AG04450 (cell line): ENCODE results near the gene PGLYRP2. TPM values are rescaled to one million over a fixed set of nuclear protein-coding genes. Genes with fewer than 3 reads are reported as not detected.
A peak's percentile ranks its signal among the peaks of the same experiment; 100 is the strongest.

Experiments
- CTCF ChIA-PET: fragments of 300-600, 350-600 bp; formaldehyde crosslinking; extraction: SDS; loops from one replicate; lab custom pipeline; 2022; ENCODE audit warnings: antibody characterized with exemption, inconsistent platforms; lab: Charles Lee
- POLR2A ChIA-PET: fragments of 350-600 bp; formaldehyde crosslinking; extraction: SDS; loops from one replicate; lab custom pipeline; 2021; ENCODE audit warnings: antibody characterized with exemption, inconsistent platforms; lab: Yijun Ruan, JAX
- DNase-seq: peaks from one replicate; pipeline ENCODE4 v3.0.0-alpha.2; 2011; ENCODE audit warnings: low read depth, low spot score
- H3K27ac ChIP-seq: one replicate; pipeline ENCODE4 v1.5.1; 2012; ENCODE audit warnings: low read depth, low read length, control low read depth
- H3K27me3 ChIP-seq: one replicate; pipeline ENCODE4 v1.6.0; 2012; ENCODE audit warnings: low read length; ENCODE audit not compliant: control insufficient read depth, insufficient read depth
- H3K4me3 ChIP-seq: 2 replicates; pipeline ENCODE4 v1.5.1; 2011; ENCODE audit warnings: mild to moderate bottlenecking, low read depth, low read length, control low read depth
- H3K9me3 ChIP-seq: 2 replicates; pipeline ENCODE4 v1.5.1; 2012; ENCODE audit warnings: low read length; ENCODE audit not compliant: control insufficient read depth, insufficient read depth
- CTCF ChIP-seq: IDR thresholded peaks from 2 replicates; pipeline ENCODE4 v1.5.1; 2011; ENCODE audit warnings: low read depth, low read length, control low read depth, inconsistent platforms
- polyA plus RNA-seq: library from polyadenylated mRNA; depleted of rRNA; stranded (reverse); fragments of >200 nt; gene quantifications from 2 replicates; pipeline ENCODE4 v1.2.3, GENCODE V29; 2011

PGLYRP2 gene
- polyA plus RNA-seq, 1 experiment, result not detected

GRCh38 chr19:15432018-15432494, 47.2 kb downstream of the PGLYRP2 start:
- POLR2A ChIA-PET, result interaction anchor here (1.6 to 2.4 kb wide), 3 partner anchors 13 to 53 kb away, joined by 8 to 15 read pairs (median 8); partner anchors contain the start of genes AKAP8 and AKAP8L
- Histone ChIP-seq H3K27me3 (no peaks in the 10 kb centered on the region), H3K27ac (peak overlapping the region; percentile 11), H3K4me3 (peak overlapping the region; percentile 82), H3K9me3 (peaks cover 5% of the 10 kb centered on the region; the same call in 1 of the 2 replicates)
- no peak for DNase-seq
- CTCF ChIA-PET, result interaction anchor here (0.6 to 0.8 kb wide), 3 partner anchors 13 to 237 kb away, joined by 3 to 5 read pairs (median 3); partner anchors contain the start of gene AKAP8L
- TF ChIP-seq CTCF, result no peak

- no peak for TF ChIP-seq CTCF
- CTCF ChIA-PET, result no interaction called here
- POLR2A ChIA-PET, result interaction anchor here (2.1 kb wide), 1 partner anchor 13 kb away, joined by 7 read pairs; the partner anchor contains the start of gene AKAP8L
- Histone ChIP-seq H3K9me3 (peaks cover 7% of the 10 kb centered on the region; the same call in 1 of the 2 replicates), H3K27me3 (no peaks in the 10 kb centered on the region), H3K4me3 (peak overlapping the region; percentile 82), H3K27ac (peak overlapping the region; percentile 11)
- no peak for DNase-seq
Observed at GRCh38 chr19:15431396-15432017, 47.8 kb downstream of the PGLYRP2 start.

- DNase-seq, result no peak
- no peaks in the 10 kb centered on the region for H3K27me3 ChIP-seq
- H3K9me3 ChIP-seq, result peaks cover 7% of the 10 kb centered on the region; the same call in 1 of the 2 replicates
- H3K4me3 ChIP-seq, result peak overlapping the region; percentile 2
- no peak for TF ChIP-seq CTCF
- CTCF ChIA-PET, result interaction anchor here (1.6 to 1.8 kb wide), 2 partner anchors 11 to 125 kb away, joined by 5 to 8 read pairs; partner anchors contain the start of gene AKAP8L
- POLR2A ChIA-PET, result interaction anchor here (2.1 kb wide), 1 partner anchor 12 kb away, joined by 7 read pairs; the partner anchor contains the start of gene AKAP8L
- H3K27ac ChIP-seq, result no peak overlapping the region
Observed at GRCh38 chr19:15430526-15431120, 48.7 kb downstream of the PGLYRP2 start.

GRCh38 chr19:15429825-15430467, 49.4 kb downstream of the PGLYRP2 start:
- ChIA-PET CTCF (interaction anchor here (1.6 to 1.8 kb wide), 2 partner anchors 11 to 126 kb away, joined by 5 to 8 read pairs; partner anchors contain the start of gene AKAP8L), POLR2A (interaction anchor here (2.1 kb wide), 1 partner anchor 11 kb away, joined by 7 read pairs; the partner anchor contains the start of gene AKAP8L)
- H3K9me3 ChIP-seq, result peaks cover 12% of the 10 kb centered on the region; the same call in 1 of the 2 replicates
- no peak for DNase-seq
- H3K27ac ChIP-seq, result no peak overlapping the region
- H3K27me3 ChIP-seq, result no peaks in the 10 kb centered on the region
- no peak for TF ChIP-seq CTCF
- no peak overlapping the region for H3K4me3 ChIP-seq
